Measurements from ENCODE around the gene TDRD10.

The TDRD10 gene, protein sequence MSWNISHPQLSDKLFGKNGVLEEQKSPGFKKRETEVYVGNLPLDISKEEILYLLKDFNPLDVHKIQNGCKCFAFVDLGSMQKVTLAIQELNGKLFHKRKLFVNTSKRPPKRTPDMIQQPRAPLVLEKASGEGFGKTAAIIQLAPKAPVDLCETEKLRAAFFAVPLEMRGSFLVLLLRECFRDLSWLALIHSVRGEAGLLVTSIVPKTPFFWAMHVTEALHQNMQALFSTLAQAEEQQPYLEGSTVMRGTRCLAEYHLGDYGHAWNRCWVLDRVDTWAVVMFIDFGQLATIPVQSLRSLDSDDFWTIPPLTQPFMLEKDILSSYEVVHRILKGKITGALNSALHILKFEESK

DNA sequence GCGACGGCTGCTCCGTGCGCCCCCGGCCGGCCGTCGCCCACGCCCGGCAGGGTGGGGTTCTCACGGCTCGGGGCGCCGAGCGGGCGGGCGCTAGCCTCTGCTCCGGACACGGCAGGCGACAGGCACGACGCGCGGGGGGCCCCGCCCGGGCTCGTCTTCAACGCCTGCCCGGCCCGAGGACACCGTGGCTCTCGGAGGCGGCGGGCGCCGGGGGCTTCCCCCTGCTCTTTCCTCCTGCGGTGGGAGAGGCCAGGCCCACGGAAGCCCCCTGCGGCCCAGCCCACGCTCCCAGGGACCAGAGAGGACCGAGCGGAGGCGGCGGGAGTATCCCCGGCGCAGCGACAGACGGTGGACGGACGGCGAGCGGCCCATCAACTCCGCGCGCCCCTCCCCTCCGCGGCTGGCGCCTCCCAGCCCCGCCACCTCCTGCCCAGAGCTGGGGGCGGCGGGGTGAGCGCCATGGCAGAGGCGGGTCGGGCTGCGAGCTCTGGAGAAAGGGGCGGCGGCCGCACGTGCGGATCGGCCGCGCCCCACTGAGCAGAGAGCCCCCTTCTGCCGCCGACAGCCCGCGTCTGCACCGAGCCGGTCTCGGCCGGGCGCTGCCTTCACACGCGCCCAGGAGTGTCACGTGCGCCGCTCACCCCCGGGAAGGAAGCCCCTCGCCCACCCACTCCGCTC lies at the start of gene TDRD10, which contains the start of gene SHE:
TDRD10 (plus strand) TSS at position 154 of the 678 bp plus-strand sequence. CDS start 4,685 bp downstream, outside the sequence.
SHE (minus strand) TSS at position 347 of the 678 bp plus-strand sequence. CDS start 386 bp downstream, outside the sequence.
- DNase-seq: no peak

- no peak for DNase-seq
Measured at GRCh38 chr1:154453161-154453560, 48.9 kb upstream of the TDRD10 start.

- DNase-seq: peak; percentile 20
Measured at GRCh38 chr1:154453574-154454352, 48.3 kb upstream of the TDRD10 start.

GRCh38 chr1:154454386-154455120 lies 47.5 kb upstream of the TDRD10 start:
- DNase-seq: no peak

DNA sequence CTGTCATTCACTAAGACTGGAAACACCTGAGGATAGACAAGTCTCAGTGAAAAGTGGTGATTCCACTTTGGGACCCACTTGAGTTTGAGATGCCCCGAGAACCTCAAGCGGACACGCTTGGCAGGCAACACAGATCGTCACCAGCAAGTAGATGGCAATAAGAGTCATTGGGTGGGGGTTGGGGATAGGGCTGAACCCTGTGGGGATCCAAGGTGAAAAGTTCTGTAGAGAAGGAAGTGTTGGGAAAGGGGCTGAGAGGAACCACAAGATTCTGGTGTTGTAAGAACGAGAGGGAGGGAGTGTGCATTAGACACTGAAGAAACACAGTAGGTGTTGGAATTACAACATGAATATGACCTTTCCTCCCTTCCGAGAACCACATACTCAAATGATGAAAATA lies 45.4 kb upstream of the TDRD10 start:
- DNase-seq: no peak

GRCh38 chr1:154459080-154459479 lies 42.9 kb upstream of the TDRD10 start:
- DNase-seq: no peak

DNA sequence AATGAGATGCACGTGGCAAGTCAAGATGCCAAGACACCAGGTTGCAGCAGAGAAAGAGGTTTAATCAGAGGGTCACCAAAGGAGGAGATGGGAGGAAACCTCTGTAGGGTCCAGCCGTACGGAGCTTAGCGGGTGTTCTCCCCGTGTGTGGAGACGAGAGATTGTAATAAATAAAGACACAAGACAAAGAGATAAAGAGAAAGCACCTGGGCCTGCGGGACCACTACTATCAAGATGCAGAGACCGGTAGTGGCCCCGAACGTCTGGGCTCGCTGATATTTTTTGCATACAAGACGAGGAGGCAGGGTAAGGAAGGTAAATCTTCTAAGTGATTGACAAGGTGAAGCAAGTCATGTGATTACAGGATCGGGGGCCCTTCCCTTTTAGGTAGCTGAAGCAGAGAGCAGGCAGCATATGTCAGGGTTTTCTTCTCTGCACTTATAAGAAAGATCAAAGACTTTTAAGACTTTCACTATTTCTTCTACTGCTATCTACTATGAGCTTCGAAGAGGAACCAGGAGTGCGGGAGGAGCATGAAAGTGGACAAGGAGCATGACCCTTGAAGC lies 41.2 kb upstream of the TDRD10 start:
- no peak for DNase-seq

DNA sequence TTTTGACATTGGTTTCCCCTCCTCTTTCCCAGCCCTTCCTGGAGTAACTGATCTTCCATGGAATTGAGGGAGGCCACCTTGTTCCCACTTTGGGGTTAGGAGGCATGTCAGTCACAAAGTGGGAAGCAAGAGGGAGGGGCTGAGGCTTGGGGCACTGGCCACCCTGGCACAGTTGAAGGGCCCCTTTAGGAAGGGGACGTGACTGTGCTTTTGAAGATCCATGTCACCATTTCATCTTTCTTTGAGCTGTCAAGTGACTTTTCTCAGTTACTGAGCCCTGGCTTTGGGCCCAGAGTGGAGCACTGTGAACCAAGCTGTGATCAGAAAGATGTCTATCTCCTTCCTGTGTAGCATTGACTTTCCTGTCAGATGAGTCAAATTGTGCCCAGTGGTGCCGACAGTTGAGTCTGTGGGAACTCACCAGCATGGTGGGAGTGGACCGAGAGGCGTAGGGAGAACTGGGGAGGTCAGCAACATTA lies 38.5 kb upstream of the TDRD10 start:
- no peak for DNase-seq

- DNase-seq: no peak
Measured at GRCh38 chr1:154465621-154466195, 36.3 kb upstream of the TDRD10 start.

DNA sequence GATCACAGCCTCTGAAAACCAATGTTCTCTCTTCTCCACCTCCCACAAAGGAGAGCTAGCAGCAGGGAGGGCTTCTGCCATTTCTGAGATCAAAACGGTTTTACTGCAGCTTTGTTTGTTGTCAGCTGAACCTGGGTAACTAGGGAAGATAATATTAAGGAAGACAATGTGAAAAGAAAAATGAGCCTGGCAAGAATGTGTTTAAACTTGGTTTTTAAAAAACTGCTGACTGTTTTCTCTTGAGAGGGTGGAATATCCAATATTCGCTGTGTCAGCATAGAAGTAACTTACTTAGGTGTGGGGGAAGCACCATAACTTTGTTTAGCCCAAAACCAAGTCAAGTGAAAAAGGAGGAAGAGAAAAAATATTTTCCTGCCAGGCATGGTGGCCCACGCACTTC lies 35.8 kb upstream of the TDRD10 start:
- no peak for DNase-seq

- DNase-seq: no peak
Measured at GRCh38 chr1:154466921-154467417, 35.0 kb upstream of the TDRD10 start.

DNA sequence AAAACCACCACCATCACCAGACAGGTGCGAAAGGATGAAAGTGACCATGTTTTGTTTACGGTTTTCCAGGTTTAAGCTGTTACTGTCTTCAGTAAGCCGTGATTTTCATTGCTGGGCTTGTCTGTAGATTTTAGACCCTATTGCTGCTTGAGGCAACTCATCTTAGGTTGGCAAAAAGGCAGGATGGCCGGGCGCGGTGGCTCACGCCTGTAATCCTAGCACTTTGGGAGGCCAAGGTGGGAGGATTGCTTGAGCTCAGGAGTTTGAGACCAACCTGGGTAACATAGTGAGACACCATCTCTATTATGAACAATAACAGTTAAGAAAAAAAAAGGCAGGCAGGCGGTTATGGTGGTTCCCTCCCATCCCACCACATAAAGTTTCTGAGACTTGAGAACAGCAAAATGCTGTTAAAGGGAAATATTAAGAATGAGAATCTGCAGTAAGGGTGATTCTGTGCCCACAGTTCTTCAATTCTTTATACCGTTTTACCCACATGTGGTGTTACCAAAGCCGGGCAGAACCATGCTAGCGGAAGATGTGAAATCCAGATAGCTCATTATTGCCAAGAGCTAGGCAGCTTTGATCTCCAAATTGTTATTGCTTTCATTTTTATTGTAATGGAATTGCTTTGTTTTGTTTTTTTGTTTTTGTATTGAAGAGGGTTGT lies 34.5 kb upstream of the TDRD10 start:
- DNase-seq: no peak

- no peak for DNase-seq
Measured at GRCh38 chr1:154468535-154469250, 33.3 kb upstream of the TDRD10 start.

DNA sequence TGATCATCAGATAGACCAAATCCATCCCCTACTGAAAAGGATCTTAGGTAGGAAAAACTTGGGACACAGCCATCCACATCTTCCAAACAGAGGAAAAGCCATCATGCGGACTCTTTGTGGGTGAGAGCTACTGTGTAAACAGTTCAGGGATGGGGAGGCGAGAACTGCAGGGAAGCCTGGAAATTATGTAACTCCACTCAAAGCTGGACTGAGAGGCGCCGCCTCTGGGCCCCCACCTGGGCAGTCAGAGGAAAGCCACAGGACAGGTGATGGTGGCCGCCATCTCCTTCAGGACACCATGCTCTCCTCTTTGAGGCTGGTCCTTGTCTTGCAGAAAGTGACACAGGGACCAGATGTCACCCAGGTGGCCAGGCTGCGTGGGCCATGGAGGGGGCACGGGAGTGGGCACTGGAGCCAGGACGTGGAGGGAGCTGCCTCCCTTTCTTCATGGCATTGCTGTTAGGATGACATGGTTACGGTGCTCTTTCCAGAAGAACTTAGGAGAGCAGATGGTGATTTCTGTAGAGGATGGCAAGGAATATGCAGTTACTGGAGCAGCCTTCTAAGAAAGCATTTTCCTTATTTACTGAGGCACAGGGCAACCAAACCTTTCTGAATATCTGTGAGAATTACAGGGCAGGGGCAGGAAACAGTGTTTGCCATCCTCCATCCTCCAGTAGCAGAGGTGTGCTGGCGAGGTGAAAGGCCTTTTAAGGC lies 32.0 kb upstream of the TDRD10 start:
- no peak for DNase-seq

- DNase-seq: no peak
Measured at GRCh38 chr1:154471304-154471703, 30.7 kb upstream of the TDRD10 start.

GRCh38 chr1:154474802-154475201 lies 27.2 kb upstream of the TDRD10 start:
- peak; percentile 29 for DNase-seq

GRCh38 chr1:154476791-154477190 lies 25.2 kb upstream of the TDRD10 start:
- no peak for DNase-seq

DNA sequence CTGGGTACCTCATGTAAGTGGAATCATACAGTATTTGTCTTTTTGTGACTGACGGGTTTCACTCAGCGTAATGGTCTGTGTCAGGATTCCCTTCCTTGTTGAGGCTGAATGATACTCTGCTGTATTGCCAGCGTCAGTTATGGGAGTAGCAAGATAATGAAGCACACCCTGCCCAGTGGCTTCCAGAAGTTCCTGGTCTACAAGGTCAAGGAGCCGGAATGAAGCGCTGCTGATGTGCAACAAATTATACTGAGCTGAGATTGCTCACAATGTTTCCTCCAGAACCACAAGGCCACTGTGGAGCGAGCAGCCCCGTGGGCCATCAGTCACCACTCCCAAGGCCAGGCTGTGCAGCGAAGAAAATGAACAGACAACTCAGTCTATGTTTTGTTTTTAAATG lies 24.0 kb upstream of the TDRD10 start:
- no peak for DNase-seq

- peak; percentile 6 for DNase-seq
Measured at GRCh38 chr1:154478639-154479038, 23.4 kb upstream of the TDRD10 start.
